ENCODE data around the gene GFRA1.

Gene GFRA1

GRCh38 chr10:116240157-116240950 is 32.7 kb downstream of the GFRA1 start:
- DNase-seq: no peak

GRCh38 chr10:116239229-116239628 is 33.8 kb downstream of the GFRA1 start:
- no peak for DNase-seq

GRCh38 chr10:116237970-116238369 is 35.0 kb downstream of the GFRA1 start:
- no peak for DNase-seq

GRCh38 chr10:116237260-116237659 is 35.7 kb downstream of the GFRA1 start:
- DNase-seq: no peak

GRCh38 chr10:116233230-116233629 is 39.8 kb downstream of the GFRA1 start:
- no peak for DNase-seq

GRCh38 chr10:116232613-116233012 is 40.4 kb downstream of the GFRA1 start:
- no peak for DNase-seq

GRCh38 chr10:116226766-116227165 is 46.2 kb downstream of the GFRA1 start:
- no peak for DNase-seq

GRCh38 chr10:116226053-116226452 is 47.0 kb downstream of the GFRA1 start:
- no peak for DNase-seq

GRCh38 chr10:116223289-116223688 is 49.7 kb downstream of the GFRA1 start:
- DNase-seq: no peak

GRCh38 chr10:116221053-116221452 is 52.0 kb downstream of the GFRA1 start:
- no peak for DNase-seq

- no peak for DNase-seq
These were observed 56.3 kb downstream of the GFRA1 start for GRCh38 chr10:116216676-116217075.

- DNase-seq: no peak
These were observed 57.4 kb downstream of the GFRA1 start for GRCh38 chr10:116215651-116216050.

- DNase-seq: no peak
These were observed 61.3 kb downstream of the GFRA1 start for GRCh38 chr10:116211682-116212081.

GRCh38 chr10:116210588-116211346 is 62.2 kb downstream of the GFRA1 start:
- DNase-seq: no peak

GRCh38 chr10:116209781-116210180 is 63.2 kb downstream of the GFRA1 start:
- no peak for DNase-seq

GRCh38 chr10:116208956-116209567 is 63.9 kb downstream of the GFRA1 start:
- no peak for DNase-seq

- DNase-seq: no peak
These were observed 65.3 kb downstream of the GFRA1 start for GRCh38 chr10:116207690-116208089.

- no peak for DNase-seq
These were observed 69.3 kb downstream of the GFRA1 start for GRCh38 chr10:116203661-116204060.

GRCh38 chr10:116201670-116202430 is 71.2 kb downstream of the GFRA1 start:
- DNase-seq: no peak

GRCh38 chr10:116201011-116201410 is 72.0 kb downstream of the GFRA1 start:
- no peak for DNase-seq

GRCh38 chr10:116198676-116199035 is 74.3 kb downstream of the GFRA1 start:
- DNase-seq: no peak

- DNase-seq: no peak
These were observed 74.9 kb downstream of the GFRA1 start for GRCh38 chr10:116197946-116198675.
